Activated naive CD8-positive, alpha-beta T cell (primary cell): ENCODE results near the gene MSMP.
A peak's percentile ranks its signal among the peaks of the same experiment; 100 is the strongest.

ENCODE experiments used
- H3K27ac Mint-ChIP-seq: one replicate; pipeline ENCODE4 v1.8.0; 2021; ENCODE audit warnings: mixed read lengths
- H3K27me3 Mint-ChIP-seq: one replicate; pipeline ENCODE4 v1.8.0; 2021; ENCODE audit warnings: mixed read lengths
- H3K36me3 Mint-ChIP-seq: one replicate; pipeline ENCODE4 v1.8.0; 2021; ENCODE audit warnings: mixed read lengths
- H3K4me1 Mint-ChIP-seq: one replicate; pipeline ENCODE4 v1.8.0; 2021; ENCODE audit warnings: low read depth, mixed read lengths
- H3K4me3 Mint-ChIP-seq: one replicate; pipeline ENCODE4 v1.8.0; 2021; ENCODE audit warnings: mild to moderate bottlenecking, mixed read lengths
- H3K9me3 Mint-ChIP-seq: one replicate; pipeline ENCODE4 v1.8.0; 2021; ENCODE audit warnings: low read depth, mixed read lengths

The MSMP gene

GRCh38 chr9:35726931-35727330 is 27.1 kb downstream of the MSMP start:
- no peaks in the 10 kb centered on the region for H3K4me1 Mint-ChIP-seq
- peaks cover 9% of the 10 kb centered on the region for H3K36me3 Mint-ChIP-seq
- peak overlapping the region; percentile 77 for H3K4me3 Mint-ChIP-seq
- no peak overlapping the region for H3K27ac Mint-ChIP-seq
- H3K9me3 Mint-ChIP-seq, result no peaks in the 10 kb centered on the region
- H3K27me3 Mint-ChIP-seq, result no peaks in the 10 kb centered on the region

DNA sequence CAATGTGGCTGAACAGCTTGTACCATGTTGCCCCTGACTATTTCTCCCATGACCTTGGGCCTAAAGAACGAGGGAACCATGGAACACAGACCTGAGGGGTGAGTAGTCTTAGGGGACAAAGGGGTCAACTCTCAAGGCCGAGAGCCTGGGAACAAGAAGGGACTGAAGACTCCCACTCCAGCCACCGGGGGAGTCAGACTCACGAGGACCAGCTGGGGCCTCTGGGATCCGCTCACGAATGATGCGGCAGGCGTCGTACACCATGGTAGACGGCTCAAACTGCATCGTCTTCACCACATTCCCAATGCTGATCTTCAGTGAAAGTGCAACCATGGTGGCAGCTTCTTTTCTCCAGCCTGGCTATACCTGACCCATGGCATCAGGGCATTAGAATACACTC is 28.7 kb downstream of the MSMP start:
- Mint-ChIP-seq H3K9me3 (no peaks in the 10 kb centered on the region), H3K4me1 (no peaks in the 10 kb centered on the region), H3K27ac (no peak overlapping the region), H3K4me3 (no peak overlapping the region), H3K36me3 (peaks cover 9% of the 10 kb centered on the region), H3K27me3 (no peaks in the 10 kb centered on the region)

DNA sequence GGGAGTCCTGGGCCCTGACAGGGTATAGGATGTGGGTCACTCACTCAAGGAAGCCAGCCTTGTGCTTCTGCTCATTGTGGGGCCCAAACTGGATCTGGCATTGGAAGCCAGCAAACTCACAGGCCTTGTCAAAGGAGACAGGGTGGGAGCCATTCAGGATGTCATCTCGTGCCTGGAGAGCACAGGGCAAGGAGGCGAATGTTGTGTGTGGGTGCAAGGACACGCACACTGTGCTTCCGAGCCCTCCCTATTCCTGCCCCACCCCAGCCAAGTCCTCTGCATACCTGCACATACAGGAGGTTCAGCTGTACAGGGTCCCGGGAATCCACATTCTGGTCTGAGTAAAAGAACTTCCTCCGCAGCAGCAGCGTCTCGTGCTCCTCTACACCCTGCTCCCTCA is 30.2 kb downstream of the MSMP start:
- Mint-ChIP-seq H3K36me3 (peaks cover 9% of the 10 kb centered on the region), H3K27me3 (no peaks in the 10 kb centered on the region), H3K9me3 (no peaks in the 10 kb centered on the region), H3K4me1 (no peaks in the 10 kb centered on the region), H3K4me3 (no peak overlapping the region), H3K27ac (no peak overlapping the region)

DNA sequence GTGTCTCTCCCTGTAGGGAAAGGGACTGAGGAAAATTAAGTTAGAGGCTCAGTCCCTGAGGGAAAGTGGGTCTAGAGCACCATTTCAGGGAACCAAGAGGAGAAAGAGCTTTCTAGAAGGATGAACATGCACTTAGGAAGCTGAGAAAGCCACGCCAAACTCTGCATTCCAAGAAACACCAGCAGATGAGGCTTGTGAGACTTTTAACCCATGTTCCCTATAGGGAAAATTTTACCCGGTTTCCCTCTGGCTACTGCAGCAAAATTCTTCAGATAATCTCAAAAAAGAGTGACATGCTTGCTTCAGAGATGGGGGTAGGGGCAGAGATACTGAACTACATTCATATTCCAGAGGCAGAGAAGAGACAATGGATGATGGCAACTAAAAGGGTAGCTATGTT is 30.6 kb downstream of the MSMP start:
- no peaks in the 10 kb centered on the region for H3K27me3 Mint-ChIP-seq
- H3K4me3 Mint-ChIP-seq, result no peak overlapping the region
- H3K27ac Mint-ChIP-seq, result no peak overlapping the region
- no peaks in the 10 kb centered on the region for H3K4me1 Mint-ChIP-seq
- H3K36me3 Mint-ChIP-seq, result peaks cover 9% of the 10 kb centered on the region
- no peaks in the 10 kb centered on the region for H3K9me3 Mint-ChIP-seq

GRCh38 chr9:35719546-35719945 is 34.5 kb downstream of the MSMP start:
- no peaks in the 10 kb centered on the region for H3K9me3 Mint-ChIP-seq
- H3K27ac Mint-ChIP-seq, result no peak overlapping the region
- H3K36me3 Mint-ChIP-seq, result peaks cover 10% of the 10 kb centered on the region
- H3K4me1 Mint-ChIP-seq, result no peaks in the 10 kb centered on the region
- no peaks in the 10 kb centered on the region for H3K27me3 Mint-ChIP-seq
- H3K4me3 Mint-ChIP-seq, result no peak overlapping the region

- no peak overlapping the region for H3K27ac Mint-ChIP-seq
- peaks cover 8% of the 10 kb centered on the region for H3K36me3 Mint-ChIP-seq
- H3K4me3 Mint-ChIP-seq, result no peak overlapping the region
- no peaks in the 10 kb centered on the region for H3K27me3 Mint-ChIP-seq
- no peaks in the 10 kb centered on the region for H3K4me1 Mint-ChIP-seq
- no peaks in the 10 kb centered on the region for H3K9me3 Mint-ChIP-seq
Measured at GRCh38 chr9:35718721-35719511, 35.2 kb downstream of the MSMP start.

GRCh38 chr9:35717132-35717870 is 36.8 kb downstream of the MSMP start:
- Mint-ChIP-seq H3K4me1 (no peaks in the 10 kb centered on the region), H3K9me3 (no peaks in the 10 kb centered on the region), H3K4me3 (no peak overlapping the region), H3K27me3 (no peaks in the 10 kb centered on the region), H3K27ac (no peak overlapping the region), H3K36me3 (peaks cover 8% of the 10 kb centered on the region)

GRCh38 chr9:35716230-35716629 is 37.8 kb downstream of the MSMP start:
- Mint-ChIP-seq H3K27ac (peak overlapping the region; percentile 73), H3K4me3 (no peak overlapping the region), H3K36me3 (peaks cover 8% of the 10 kb centered on the region)

GRCh38 chr9:35714579-35715252 is 39.4 kb downstream of the MSMP start:
- Mint-ChIP-seq H3K9me3 (no peaks in the 10 kb centered on the region), H3K27ac (no peak overlapping the region), H3K27me3 (no peaks in the 10 kb centered on the region), H3K4me1 (no peaks in the 10 kb centered on the region), H3K4me3 (no peak overlapping the region), H3K36me3 (peaks cover 11% of the 10 kb centered on the region)

More at GRCh38 chr9:35716230-35716629, 37.8 kb downstream of the MSMP start:
- H3K9me3 Mint-ChIP-seq, result no peaks in the 10 kb centered on the region
- no peaks in the 10 kb centered on the region for H3K27me3 Mint-ChIP-seq
- H3K4me1 Mint-ChIP-seq, result no peaks in the 10 kb centered on the region

DNA sequence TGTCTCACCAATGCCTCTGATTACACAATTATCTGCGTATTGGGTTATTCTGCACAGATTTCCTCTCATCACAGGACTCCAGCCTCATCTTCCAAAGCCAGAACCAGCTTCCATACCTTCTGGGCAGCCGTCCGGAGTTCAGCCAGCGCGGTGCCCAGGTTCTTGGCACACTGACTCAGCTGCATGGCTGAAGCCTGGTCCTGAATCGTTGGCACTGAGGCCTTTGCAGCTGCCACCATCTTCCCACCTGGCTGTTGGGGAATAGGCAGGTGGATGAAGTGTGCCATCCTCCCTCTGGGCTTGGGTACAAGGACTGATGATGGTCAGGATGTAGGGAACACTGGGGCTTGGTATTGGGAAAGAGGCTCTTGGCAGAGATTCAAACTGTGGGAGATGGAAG is 40.0 kb downstream of the MSMP start:
- H3K4me3 Mint-ChIP-seq, result no peak overlapping the region
- no peaks in the 10 kb centered on the region for H3K27me3 Mint-ChIP-seq

GRCh38 chr9:35713578-35713977 is 40.5 kb downstream of the MSMP start:
- H3K9me3 Mint-ChIP-seq, result no peaks in the 10 kb centered on the region
- peak overlapping the region; percentile 8 for H3K27ac Mint-ChIP-seq
- H3K4me3 Mint-ChIP-seq, result no peak overlapping the region
- H3K4me1 Mint-ChIP-seq, result no peaks in the 10 kb centered on the region
- peaks cover 11% of the 10 kb centered on the region for H3K36me3 Mint-ChIP-seq
- H3K27me3 Mint-ChIP-seq, result no peaks in the 10 kb centered on the region

More for the DNA sequence above, 40.0 kb downstream of the MSMP start:
- Mint-ChIP-seq H3K27ac (no peak overlapping the region), H3K9me3 (no peaks in the 10 kb centered on the region), H3K36me3 (peaks cover 11% of the 10 kb centered on the region), H3K4me1 (no peaks in the 10 kb centered on the region)

- H3K36me3 Mint-ChIP-seq, result peaks cover 8% of the 10 kb centered on the region
- H3K4me1 Mint-ChIP-seq, result no peaks in the 10 kb centered on the region
- no peaks in the 10 kb centered on the region for H3K27me3 Mint-ChIP-seq
- H3K9me3 Mint-ChIP-seq, result no peaks in the 10 kb centered on the region
- no peak overlapping the region for H3K4me3 Mint-ChIP-seq
- no peak overlapping the region for H3K27ac Mint-ChIP-seq
Measured at GRCh38 chr9:35712762-35713400, 41.2 kb downstream of the MSMP start.

- Mint-ChIP-seq H3K27ac (no peak overlapping the region), H3K9me3 (no peaks in the 10 kb centered on the region), H3K27me3 (no peaks in the 10 kb centered on the region), H3K36me3 (peaks cover 11% of the 10 kb centered on the region), H3K4me1 (no peaks in the 10 kb centered on the region), H3K4me3 (no peak overlapping the region)
Measured at GRCh38 chr9:35711501-35712428, 42.3 kb downstream of the MSMP start.
